Measurements from ENCODE around the gene XRCC1. TPM values are rescaled to one million over a fixed set of nuclear protein-coding genes. Genes with fewer than 3 reads are reported as not detected.

Gene XRCC1
- total RNA-seq, 1 experiment from 2014 or later: 56.8 TPM

DNA sequence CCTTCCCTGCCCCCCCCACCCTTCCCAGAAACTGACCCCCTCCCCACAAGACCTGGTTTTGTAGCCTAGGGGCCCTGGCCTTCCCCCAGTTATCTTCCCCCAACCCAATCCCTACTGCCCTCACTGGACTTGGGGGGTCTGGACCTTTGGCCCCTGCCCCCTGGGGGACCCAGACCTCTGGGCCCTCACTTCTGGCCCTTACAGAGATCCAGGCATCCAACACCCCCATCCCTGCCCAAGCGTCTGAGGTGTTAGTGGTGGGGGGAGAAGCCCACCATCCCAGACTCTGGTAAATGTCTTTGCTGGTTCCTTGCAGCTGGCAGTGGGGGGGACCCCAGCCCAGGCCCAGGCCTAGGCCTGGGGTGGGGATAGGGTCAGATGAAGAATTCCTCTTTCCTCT, 47.6 kb upstream of the XRCC1 start:
- Mint-ChIP-seq H3K4me1 (ENCODE audit: low read depth, unreplicated experiment) (peaks cover 13% of the 10 kb centered on the region), H3K27me3 (ENCODE audit: unreplicated experiment) (no peaks in the 10 kb centered on the region), H3K4me3 (ENCODE audit: low read depth, unreplicated experiment) (no peak overlapping the region), H3K9me3 (ENCODE audit: low read depth, unreplicated experiment) (no peaks in the 10 kb centered on the region), H3K27ac (ENCODE audit: unreplicated experiment) (no peak overlapping the region), H3K36me3 (ENCODE audit: insufficient read depth, unreplicated experiment) (peaks cover 35% of the 10 kb centered on the region)
- TF ChIP-seq, protein P1, sequence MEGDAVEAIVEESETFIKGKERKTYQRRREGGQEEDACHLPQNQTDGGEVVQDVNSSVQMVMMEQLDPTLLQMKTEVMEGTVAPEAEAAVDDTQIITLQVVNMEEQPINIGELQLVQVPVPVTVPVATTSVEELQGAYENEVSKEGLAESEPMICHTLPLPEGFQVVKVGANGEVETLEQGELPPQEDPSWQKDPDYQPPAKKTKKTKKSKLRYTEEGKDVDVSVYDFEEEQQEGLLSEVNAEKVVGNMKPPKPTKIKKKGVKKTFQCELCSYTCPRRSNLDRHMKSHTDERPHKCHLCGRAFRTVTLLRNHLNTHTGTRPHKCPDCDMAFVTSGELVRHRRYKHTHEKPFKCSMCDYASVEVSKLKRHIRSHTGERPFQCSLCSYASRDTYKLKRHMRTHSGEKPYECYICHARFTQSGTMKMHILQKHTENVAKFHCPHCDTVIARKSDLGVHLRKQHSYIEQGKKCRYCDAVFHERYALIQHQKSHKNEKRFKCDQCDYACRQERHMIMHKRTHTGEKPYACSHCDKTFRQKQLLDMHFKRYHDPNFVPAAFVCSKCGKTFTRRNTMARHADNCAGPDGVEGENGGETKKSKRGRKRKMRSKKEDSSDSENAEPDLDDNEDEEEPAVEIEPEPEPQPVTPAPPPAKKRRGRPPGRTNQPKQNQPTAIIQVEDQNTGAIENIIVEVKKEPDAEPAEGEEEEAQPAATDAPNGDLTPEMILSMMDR (IDR thresholded peaks at IDR 0.05; ENCODE audit: unreplicated experiment): no peak
- DNase-seq: no peak
- intact Hi-C loops (cut with micrococcal nuclease; ENCODE audit: unreplicated experiment): no loop called here
- BruUV-seq (replicated peaks): no TSS peak
- CTCF ChIA-PET: interaction anchor here (0.6 kb wide), 2 partner anchors 32 to 88 kb away, joined by 3 to 12 read pairs; no protein-coding TSS in a partner anchor

GRCh38 chr19:43622070-43622469, 46.7 kb upstream of the XRCC1 start:
- intact Hi-C loops (cut with micrococcal nuclease; ENCODE audit: unreplicated experiment): no loop called here
- no peaks in the 10 kb centered on the region for H3K27me3 Mint-ChIP-seq (ENCODE audit: unreplicated experiment)
- TF ChIP-seq, protein P1 (IDR thresholded peaks at IDR 0.05; ENCODE audit: unreplicated experiment): no peak
- peaks cover 35% of the 10 kb centered on the region for H3K36me3 Mint-ChIP-seq (ENCODE audit: insufficient read depth, unreplicated experiment)
- H3K4me1 Mint-ChIP-seq (ENCODE audit: low read depth, unreplicated experiment): peaks cover 13% of the 10 kb centered on the region
- no peak overlapping the region for H3K4me3 Mint-ChIP-seq (ENCODE audit: low read depth, unreplicated experiment)
- no peak overlapping the region for H3K27ac Mint-ChIP-seq (ENCODE audit: unreplicated experiment)
- CTCF ChIA-PET: interaction anchor here (0.6 kb wide), 1 partner anchor 87 kb away, joined by 12 read pairs; no protein-coding TSS in a partner anchor
- H3K9me3 Mint-ChIP-seq (ENCODE audit: low read depth, unreplicated experiment): no peaks in the 10 kb centered on the region
- no peak for DNase-seq
- no TSS peak for BruUV-seq (replicated peaks)

DNA sequence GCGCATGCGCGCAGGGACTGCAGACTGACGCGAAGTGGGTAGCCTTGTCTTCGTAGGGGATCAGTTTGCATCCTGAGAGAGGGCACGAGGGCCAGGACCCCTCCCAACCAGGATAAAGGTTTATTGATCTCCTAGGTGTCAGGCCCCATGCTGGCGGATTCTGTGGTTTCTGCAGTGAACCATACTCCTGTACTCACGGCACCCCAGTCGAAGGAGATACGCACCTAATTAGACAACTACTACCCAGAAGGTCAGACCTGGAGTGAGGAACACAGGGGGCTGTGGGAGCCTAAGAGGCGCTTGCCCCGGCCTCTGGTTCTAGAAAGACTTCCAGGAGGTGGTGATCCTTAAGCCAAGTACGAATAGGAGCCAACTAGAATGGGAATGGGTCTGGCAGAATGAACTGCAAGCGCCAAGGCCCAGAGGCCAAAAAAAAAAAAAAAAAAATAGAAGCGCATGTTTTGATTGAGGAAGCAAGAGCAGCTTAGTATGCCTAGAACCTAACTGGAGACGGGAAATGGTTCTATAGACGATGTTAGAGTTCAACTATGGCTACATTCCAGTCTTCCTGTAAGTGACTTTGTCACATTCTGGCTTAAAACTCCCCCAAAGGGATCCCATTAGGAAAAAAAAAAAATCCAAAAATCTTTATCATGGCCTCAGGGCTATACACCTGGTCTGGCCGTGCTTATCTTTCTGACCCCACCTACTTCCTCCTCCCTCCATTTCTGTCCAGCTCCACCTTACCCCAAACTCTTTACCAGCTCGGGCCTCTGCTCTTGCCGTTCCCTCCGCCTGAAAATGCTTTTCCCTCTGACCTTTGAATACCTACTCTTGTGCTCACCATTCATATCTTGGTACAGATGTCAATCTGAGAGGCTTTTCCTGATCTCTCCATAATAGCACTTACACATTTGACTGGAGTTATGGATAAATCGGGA, 45.0 kb upstream of the XRCC1 start:
- CTCF ChIA-PET: interaction anchor here (0.5 to 0.9 kb wide), 3 partner anchors 31 to 103 kb away, joined by 3 to 4 read pairs (median 3); no protein-coding TSS in a partner anchor
- intact Hi-C loops (cut with micrococcal nuclease; ENCODE audit: unreplicated experiment): no loop called here
- Mint-ChIP-seq H3K27ac (ENCODE audit: unreplicated experiment) (peak overlapping the region; percentile 84), H3K9me3 (ENCODE audit: low read depth, unreplicated experiment) (no peaks in the 10 kb centered on the region), H3K4me1 (ENCODE audit: low read depth, unreplicated experiment) (peaks cover 13% of the 10 kb centered on the region), H3K27me3 (ENCODE audit: unreplicated experiment) (no peaks in the 10 kb centered on the region), H3K4me3 (ENCODE audit: low read depth, unreplicated experiment) (peak overlapping the region; percentile 94), H3K36me3 (ENCODE audit: insufficient read depth, unreplicated experiment) (peaks cover 30% of the 10 kb centered on the region)
- BruUV-seq (replicated peaks): no TSS peak
- no peak for DNase-seq
- TF ChIP-seq, protein P1 (IDR thresholded peaks at IDR 0.05; ENCODE audit: unreplicated experiment): no peak

- intact Hi-C loops (cut with micrococcal nuclease; ENCODE audit: unreplicated experiment): no loop called here
- Mint-ChIP-seq H3K27ac (ENCODE audit: unreplicated experiment) (peak within 1 kb of the TSS; percentile 84), H3K4me1 (ENCODE audit: low read depth, unreplicated experiment) (peaks cover 13% of the 10 kb centered on the region), H3K27me3 (ENCODE audit: unreplicated experiment) (no peaks in the 10 kb centered on the region), H3K4me3 (ENCODE audit: low read depth, unreplicated experiment) (peak within 1 kb of the TSS; percentile 94), H3K36me3 (ENCODE audit: insufficient read depth, unreplicated experiment) (peaks cover 25% of the 10 kb centered on the region), H3K9me3 (ENCODE audit: low read depth, unreplicated experiment) (no peaks in the 10 kb centered on the region)
- CTCF ChIA-PET: interaction anchor here (0.5 kb wide), 1 partner anchor 104 kb away, joined by 3 read pairs; no protein-coding TSS in a partner anchor
- TF ChIP-seq, protein P1 (IDR thresholded peaks at IDR 0.05; ENCODE audit: unreplicated experiment): no peak
- DNase-seq: peak; percentile 85
- TSS peak; percentile 73 for BruUV-seq (replicated peaks)
Observed at GRCh38 chr19:43619262-43620060, 44.1 kb upstream of the XRCC1 start, which contains the start of gene ZNF428. Gene ZNF428 (minus strand): TSS chr19:43619629. CDS start chr19:43614304, 5,325 bp downstream.
